ENCODE measurements around the gene CGB3.
A peak's percentile ranks its signal among the peaks of the same experiment; 100 is the strongest.

The CGB3 gene

DNA sequence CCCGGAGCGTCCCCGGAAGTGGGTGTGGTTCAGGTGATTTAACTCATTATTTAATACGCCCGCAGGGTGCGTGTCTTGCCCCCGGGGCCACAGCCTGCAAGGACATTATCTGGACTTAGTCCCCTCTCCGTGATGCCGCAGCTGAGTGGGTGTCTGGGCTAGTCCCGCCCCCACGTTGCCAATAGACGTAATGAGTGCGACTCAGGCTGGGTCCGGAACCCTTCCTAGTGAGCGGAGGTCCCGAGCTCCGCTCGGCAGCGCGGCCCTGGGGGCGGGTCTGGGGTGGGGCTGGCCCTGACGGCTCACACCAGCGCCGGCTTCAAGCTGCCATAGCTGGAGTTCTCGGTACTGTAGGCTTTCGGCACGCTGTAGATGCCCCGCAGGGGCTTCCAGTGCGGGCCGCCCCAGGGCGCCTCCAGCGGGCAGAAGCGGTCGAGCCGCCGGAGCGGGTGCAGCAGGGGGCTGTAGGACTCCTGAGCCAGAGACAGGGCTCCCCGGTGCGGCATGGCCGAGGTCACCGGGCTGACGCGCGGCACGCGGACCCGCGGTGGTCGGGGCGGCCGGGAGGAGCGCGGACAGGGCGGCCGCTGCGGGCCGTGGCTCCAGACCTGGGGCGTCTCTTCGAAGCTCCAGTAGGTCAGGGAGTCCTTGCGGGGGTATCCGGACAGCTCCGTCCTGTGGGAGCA lies 6.3 kb downstream of the CGB3 start:
- Histone ChIP-seq H3K27me3 (peaks cover 57% of the 10 kb centered on the region), H3K36me3 (peaks cover 27% of the 10 kb centered on the region), H3K4me1 (ENCODE audit: control insufficient read depth in 1 of 2, insufficient read depth in 1 of 2, low read depth in 1 of 2, low read length in 1 of 2) (peaks cover 23% of the 10 kb centered on the region in 2 experiments), H3K27ac (no peak overlapping the region), H3K4me3 (ENCODE audit: low read depth in 1 of 2, low read length in 1 of 2) (peak overlapping the region in 1 of 2 experiments; percentile 55), H3K9me3 (no peaks in the 10 kb centered on the region)
- TF ChIP-seq, protein P1, sequence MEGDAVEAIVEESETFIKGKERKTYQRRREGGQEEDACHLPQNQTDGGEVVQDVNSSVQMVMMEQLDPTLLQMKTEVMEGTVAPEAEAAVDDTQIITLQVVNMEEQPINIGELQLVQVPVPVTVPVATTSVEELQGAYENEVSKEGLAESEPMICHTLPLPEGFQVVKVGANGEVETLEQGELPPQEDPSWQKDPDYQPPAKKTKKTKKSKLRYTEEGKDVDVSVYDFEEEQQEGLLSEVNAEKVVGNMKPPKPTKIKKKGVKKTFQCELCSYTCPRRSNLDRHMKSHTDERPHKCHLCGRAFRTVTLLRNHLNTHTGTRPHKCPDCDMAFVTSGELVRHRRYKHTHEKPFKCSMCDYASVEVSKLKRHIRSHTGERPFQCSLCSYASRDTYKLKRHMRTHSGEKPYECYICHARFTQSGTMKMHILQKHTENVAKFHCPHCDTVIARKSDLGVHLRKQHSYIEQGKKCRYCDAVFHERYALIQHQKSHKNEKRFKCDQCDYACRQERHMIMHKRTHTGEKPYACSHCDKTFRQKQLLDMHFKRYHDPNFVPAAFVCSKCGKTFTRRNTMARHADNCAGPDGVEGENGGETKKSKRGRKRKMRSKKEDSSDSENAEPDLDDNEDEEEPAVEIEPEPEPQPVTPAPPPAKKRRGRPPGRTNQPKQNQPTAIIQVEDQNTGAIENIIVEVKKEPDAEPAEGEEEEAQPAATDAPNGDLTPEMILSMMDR (IDR thresholded peaks at IDR 0.05) = no peak

DNA sequence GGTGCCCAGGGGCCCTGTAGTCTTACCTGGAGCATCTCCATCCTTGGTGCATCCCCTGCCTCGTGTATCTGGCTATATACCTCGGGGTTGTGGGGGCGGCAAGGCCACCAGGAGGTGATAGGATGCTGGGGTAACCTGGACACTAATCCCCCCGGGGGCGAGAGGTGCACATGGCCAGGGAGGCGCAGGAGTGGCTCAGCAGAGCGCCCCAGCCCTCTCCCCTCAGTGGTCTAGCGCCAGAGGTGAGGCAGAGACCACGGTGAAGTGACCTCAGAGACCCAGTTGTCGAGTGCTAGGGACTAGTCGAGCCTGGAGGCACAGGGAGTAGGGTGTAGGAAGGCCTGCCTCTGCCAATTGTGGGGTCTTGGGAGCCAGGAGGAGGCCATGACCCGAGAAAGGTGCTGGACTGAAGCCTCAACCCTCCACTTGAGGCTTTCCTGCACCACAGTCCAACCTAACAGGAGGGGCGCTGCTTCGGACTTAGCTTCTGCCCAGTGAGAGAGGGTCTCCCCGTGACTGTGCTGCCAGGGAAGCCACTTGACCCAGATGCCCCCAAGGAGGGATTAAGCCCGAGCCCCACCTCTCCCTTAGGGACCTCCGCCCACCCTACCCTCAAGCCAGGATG lies 7.0 kb downstream of the CGB3 start, which contains the start of gene LHB:
Gene LHB, minus strand, starts transcription at position 51 of the 625 bp plus-strand sequence. Its CDS starts 10 bp downstream, at position 41.
- H3K4me1 ChIP-seq (ENCODE audit: control insufficient read depth in 1 of 2, insufficient read depth in 1 of 2, low read depth in 1 of 2, low read length in 1 of 2) = peaks cover 23% of the 10 kb centered on the region in 2 experiments
- H3K36me3 ChIP-seq = peaks cover 33% of the 10 kb centered on the region
- TF ChIP-seq, protein P1 (IDR thresholded peaks at IDR 0.05) = no peak
- H3K9me3 ChIP-seq = no peaks in the 10 kb centered on the region
- no peak within 1 kb of the TSS for H3K27ac ChIP-seq
- peak within 1 kb of the TSS in 1 of 2 experiments; percentile 55 for H3K4me3 ChIP-seq (ENCODE audit: low read depth in 1 of 2, low read length in 1 of 2)
- peaks cover 52% of the 10 kb centered on the region for H3K27me3 ChIP-seq

- H3K36me3 ChIP-seq = peaks cover 42% of the 10 kb centered on the region
- H3K27ac ChIP-seq = no peak overlapping the region
- peaks cover 23% of the 10 kb centered on the region in 2 experiments for H3K4me1 ChIP-seq (ENCODE audit: control insufficient read depth in 1 of 2, insufficient read depth in 1 of 2, low read depth in 1 of 2, low read length in 1 of 2)
- no peaks in the 10 kb centered on the region for H3K9me3 ChIP-seq
- TF ChIP-seq, protein P1 (IDR thresholded peaks at IDR 0.05) = no peak
- peaks cover 43% of the 10 kb centered on the region for H3K27me3 ChIP-seq
- no peak overlapping the region for H3K4me3 ChIP-seq (ENCODE audit: low read depth in 1 of 2, low read length in 1 of 2)
These were observed 7.9 kb downstream of the CGB3 start for GRCh38 chr19:49016067-49016839.

GRCh38 chr19:49014870-49015255 lies 9.3 kb downstream of the CGB3 start:
- H3K36me3 ChIP-seq = peaks cover 56% of the 10 kb centered on the region
- peaks cover 29% of the 10 kb centered on the region for H3K27me3 ChIP-seq
- no peak overlapping the region for H3K27ac ChIP-seq
- H3K4me3 ChIP-seq (ENCODE audit: low read depth in 1 of 2, low read length in 1 of 2) = no peak overlapping the region
- H3K4me1 ChIP-seq (ENCODE audit: control insufficient read depth in 1 of 2, insufficient read depth in 1 of 2, low read depth in 1 of 2, low read length in 1 of 2) = peaks cover 23% of the 10 kb centered on the region in 2 experiments
- TF ChIP-seq, protein P1 (IDR thresholded peaks at IDR 0.05) = no peak
- no peaks in the 10 kb centered on the region for H3K9me3 ChIP-seq

DNA sequence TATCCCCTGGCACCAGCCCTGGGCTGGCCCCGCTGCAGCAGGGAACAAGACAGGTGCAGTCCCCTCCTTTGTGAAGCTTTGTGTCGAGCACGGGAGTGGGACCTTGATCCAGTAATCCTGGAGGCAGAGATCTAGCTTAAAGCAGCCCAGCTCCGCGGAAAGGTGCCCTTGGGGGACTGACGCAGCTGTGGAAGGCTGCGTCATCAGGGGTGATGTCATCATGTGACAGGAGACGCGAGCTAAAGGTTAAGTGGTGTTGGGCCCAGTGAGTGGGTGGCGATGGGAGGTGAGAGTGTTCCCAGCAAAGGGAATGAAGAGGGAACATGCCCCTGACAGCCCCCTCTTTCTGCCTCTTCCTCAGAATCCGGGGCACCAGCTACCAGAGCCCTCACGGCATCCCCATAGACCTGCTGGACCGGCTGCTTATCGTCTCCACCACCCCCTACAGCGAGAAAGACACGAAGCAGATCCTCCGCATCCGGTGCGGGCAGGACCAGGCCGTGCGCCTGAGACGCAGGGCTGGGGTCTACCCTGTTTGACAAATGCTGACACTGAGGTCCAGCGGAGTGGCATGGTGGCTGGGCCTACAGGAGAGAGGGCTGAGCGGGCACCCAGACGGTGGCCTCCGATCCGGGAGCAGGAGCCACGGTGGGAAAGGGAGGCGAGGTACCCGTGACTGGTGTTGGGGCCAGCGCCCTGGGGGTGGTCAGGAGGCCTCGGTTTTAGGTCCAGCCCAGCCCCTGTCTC lies 9.8 kb downstream of the CGB3 start:
- H3K9me3 ChIP-seq = no peaks in the 10 kb centered on the region
- TF ChIP-seq, protein P1 (IDR thresholded peaks at IDR 0.05) = no peak
- no peak overlapping the region for H3K4me3 ChIP-seq (ENCODE audit: low read depth in 1 of 2, low read length in 1 of 2)
- no peak overlapping the region for H3K27ac ChIP-seq
- H3K36me3 ChIP-seq = peaks cover 62% of the 10 kb centered on the region
- peaks cover 18 to 20% of the 10 kb centered on the region in 2 experiments for H3K4me1 ChIP-seq (ENCODE audit: control insufficient read depth in 1 of 2, insufficient read depth in 1 of 2, low read depth in 1 of 2, low read length in 1 of 2)
- peaks cover 23% of the 10 kb centered on the region for H3K27me3 ChIP-seq

All from neutrophil (primary cell).